Effector memory CD4-positive, alpha-beta T cell (primary cell): ENCODE data around the gene FRS2.
"Not testable (repeated sequence)": the region's sequence is repeated elsewhere in the genome, so short reads cannot be mapped to it uniquely, and the experiment has no call there.

Experiments used
- DNase-seq, 3 donors: peaks; one replicate each; pipeline ENCODE4 v3.0.0-alpha.2; 2020
- H3K27ac ChIP-seq: 2 replicates; pipeline ENCODE4 v1.7.0; 2013; ENCODE audit warnings: mild to moderate bottlenecking, low read length, moderate library complexity; ENCODE audit not compliant: insufficient read depth, poor library complexity, severe bottlenecking
- H3K27me3 ChIP-seq: replicated peaks from 2 replicates; pipeline ENCODE4 v1.7.0; 2013; ENCODE audit warnings: mild to moderate bottlenecking, low read length; ENCODE audit not compliant: insufficient read depth, control insufficient read depth, poor library complexity, severe bottlenecking
- H3K36me3 ChIP-seq: 2 replicates; pipeline ENCODE4 v1.7.0; 2013; ENCODE audit warnings: mild to moderate bottlenecking, low read length, moderate library complexity; ENCODE audit not compliant: control insufficient read depth, insufficient read depth
- H3K4me1 ChIP-seq: 2 replicates; pipeline ENCODE4 v1.7.0; 2013; ENCODE audit warnings: low read length, mild to moderate bottlenecking; ENCODE audit not compliant: control insufficient read depth, insufficient read depth, poor library complexity, severe bottlenecking
- H3K4me3 ChIP-seq: 2 replicates; pipeline ENCODE4 v1.7.0; 2013; ENCODE audit warnings: low read length, low read depth, mild to moderate bottlenecking; ENCODE audit not compliant: insufficient read depth, poor library complexity, severe bottlenecking
- H3K9me3 ChIP-seq: 2 replicates; pipeline ENCODE4 v1.7.0; 2013; ENCODE audit warnings: mild to moderate bottlenecking, low read length, moderate library complexity; ENCODE audit not compliant: control insufficient read depth

FRS2 gene

GRCh38 chr12:69437073-69437472 is 33.1 kb upstream of the FRS2 start:
- Histone ChIP-seq H3K27ac (no peak overlapping the region), H3K27me3 (no peaks in the 10 kb centered on the region), H3K4me1 (no peaks in the 10 kb centered on the region), H3K9me3 (no peaks in the 10 kb centered on the region), H3K4me3 (no peak overlapping the region), H3K36me3 (no peaks in the 10 kb centered on the region)
- no peak for DNase-seq

DNA sequence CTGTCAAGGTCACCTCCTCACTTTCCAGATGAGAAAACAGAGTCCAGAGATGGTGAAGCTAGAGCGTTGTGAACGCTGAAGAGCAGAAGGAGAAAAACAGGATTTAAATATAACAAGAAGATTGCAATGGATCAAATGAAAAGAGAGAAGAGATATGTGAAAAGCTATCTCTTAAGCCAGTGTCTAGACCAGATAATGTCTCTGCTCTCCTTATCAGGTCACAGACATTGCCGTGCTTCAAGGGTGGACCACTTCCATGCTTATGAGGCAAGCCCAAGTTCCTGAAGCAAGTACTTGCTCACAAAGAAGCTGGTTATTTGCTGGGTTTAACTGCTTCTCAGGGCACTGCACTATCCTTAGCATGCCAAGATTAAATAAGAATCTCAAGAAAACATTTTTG is 31.6 kb upstream of the FRS2 start:
- no peaks in the 10 kb centered on the region for H3K9me3 ChIP-seq
- no peak overlapping the region for H3K27ac ChIP-seq
- no peaks in the 10 kb centered on the region for H3K27me3 ChIP-seq
- H3K36me3 ChIP-seq: no peaks in the 10 kb centered on the region
- DNase-seq: no peak
- no peaks in the 10 kb centered on the region for H3K4me1 ChIP-seq
- no peak overlapping the region for H3K4me3 ChIP-seq

- no peak for DNase-seq
- Histone ChIP-seq H3K36me3 (no peaks in the 10 kb centered on the region), H3K4me1 (no peaks in the 10 kb centered on the region), H3K9me3 (no peaks in the 10 kb centered on the region), H3K27ac (no peak overlapping the region), H3K27me3 (no peaks in the 10 kb centered on the region), H3K4me3 (no peak overlapping the region)
Observed at GRCh38 chr12:69440016-69440415, 30.2 kb upstream of the FRS2 start.

DNA sequence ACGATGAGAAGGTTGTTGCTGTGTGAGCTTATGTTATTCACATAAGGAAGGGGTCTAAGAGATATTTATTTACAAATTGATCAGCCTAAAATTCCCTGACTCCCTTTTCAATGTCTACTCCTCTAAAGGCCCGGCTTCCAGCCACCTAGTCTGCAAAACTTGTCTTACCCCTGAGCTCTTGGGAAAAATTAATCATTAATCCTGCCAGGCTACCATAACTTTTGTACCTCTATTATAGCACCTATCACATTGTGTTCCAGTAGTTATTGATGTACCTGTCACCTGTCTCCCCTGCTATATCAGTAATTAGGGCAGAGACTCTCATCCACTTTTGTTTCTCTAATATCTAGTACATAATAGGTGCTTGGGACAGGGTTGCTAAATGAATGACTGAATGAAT is 29.3 kb upstream of the FRS2 start:
- Histone ChIP-seq H3K27ac (no peak overlapping the region), H3K9me3 (no peaks in the 10 kb centered on the region), H3K4me3 (no peak overlapping the region), H3K27me3 (no peaks in the 10 kb centered on the region), H3K4me1 (no peaks in the 10 kb centered on the region), H3K36me3 (no peaks in the 10 kb centered on the region)
- DNase-seq: no peak

- Histone ChIP-seq H3K36me3 (no peaks in the 10 kb centered on the region), H3K9me3 (no peaks in the 10 kb centered on the region), H3K4me1 (no peaks in the 10 kb centered on the region), H3K4me3 (no peak overlapping the region), H3K27ac (no peak overlapping the region), H3K27me3 (no peaks in the 10 kb centered on the region)
- no peak for DNase-seq
Observed at GRCh38 chr12:69442894-69443293, 27.3 kb upstream of the FRS2 start.

- H3K27ac ChIP-seq: no peak overlapping the region
- no peaks in the 10 kb centered on the region for H3K9me3 ChIP-seq
- no peak for DNase-seq
- H3K27me3 ChIP-seq: no peaks in the 10 kb centered on the region
- no peaks in the 10 kb centered on the region for H3K4me1 ChIP-seq
- no peak overlapping the region for H3K4me3 ChIP-seq
- H3K36me3 ChIP-seq: no peaks in the 10 kb centered on the region
Observed at GRCh38 chr12:69443916-69444315, 26.3 kb upstream of the FRS2 start.

DNA sequence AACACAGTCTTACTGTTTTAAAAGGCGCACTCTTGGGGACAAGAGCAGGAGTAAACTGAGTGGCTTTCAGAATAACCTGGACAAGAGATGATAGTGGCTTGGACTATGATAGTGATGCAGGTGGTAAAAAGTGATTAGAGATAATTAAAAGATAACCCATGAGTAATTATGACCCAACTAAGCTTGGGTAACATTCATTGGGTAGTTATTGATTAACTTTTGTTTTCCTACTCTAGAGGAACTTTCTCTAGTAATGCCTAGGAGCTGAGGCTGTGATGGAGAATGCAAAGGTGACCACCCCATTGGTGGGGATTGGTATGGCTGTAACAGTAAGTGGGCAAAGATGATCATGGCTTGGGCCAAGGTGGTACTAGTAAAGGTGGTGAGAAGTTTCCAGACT is 22.3 kb upstream of the FRS2 start:
- Histone ChIP-seq H3K27me3 (no peaks in the 10 kb centered on the region), H3K4me1 (no peaks in the 10 kb centered on the region), H3K4me3 (no peak overlapping the region), H3K9me3 (no peaks in the 10 kb centered on the region), H3K36me3 (no peaks in the 10 kb centered on the region), H3K27ac (no peak overlapping the region)
- no peak for DNase-seq

- DNase-seq, H3K36me3 ChIP-seq, H3K27ac ChIP-seq, H3K27me3 ChIP-seq, H3K4me1 ChIP-seq, H3K4me3 ChIP-seq, H3K9me3 ChIP-seq: not testable (repeated sequence)
Observed at GRCh38 chr12:69452598-69453132, 17.5 kb upstream of the FRS2 start.

DNA sequence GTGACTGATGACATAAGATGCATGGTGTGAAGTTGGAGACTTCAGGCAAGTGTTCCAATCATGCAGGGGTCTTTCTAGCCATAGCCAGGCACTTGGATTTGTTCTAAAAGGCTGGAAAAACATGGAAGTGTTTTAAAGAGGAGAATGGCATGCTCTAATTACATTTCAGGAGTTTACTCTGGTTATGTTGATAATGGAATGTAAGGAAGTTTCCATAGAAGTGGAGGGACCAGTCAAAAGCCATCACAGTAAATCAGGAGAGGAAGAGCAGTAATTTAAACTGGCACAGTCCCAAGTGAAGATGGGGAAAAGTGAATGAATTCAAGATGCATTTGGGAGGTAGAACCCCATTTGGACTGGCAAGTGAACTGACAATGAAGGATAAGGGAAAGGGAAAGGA is 13.9 kb upstream of the FRS2 start:
- no peaks in the 10 kb centered on the region for H3K9me3 ChIP-seq

GRCh38 chr12:69457433-69457832 is 12.8 kb upstream of the FRS2 start:
- H3K36me3 ChIP-seq: no peaks in the 10 kb centered on the region

More for the DNA sequence above, 13.9 kb upstream of the FRS2 start:
- H3K27me3 ChIP-seq: no peaks in the 10 kb centered on the region
- no peak overlapping the region for H3K4me3 ChIP-seq
- H3K4me1 ChIP-seq: no peaks in the 10 kb centered on the region
- no peak overlapping the region for H3K27ac ChIP-seq
- no peaks in the 10 kb centered on the region for H3K36me3 ChIP-seq
- no peak for DNase-seq

GRCh38 chr12:69459477-69459876 is 10.7 kb upstream of the FRS2 start:
- DNase-seq: no peak
- Histone ChIP-seq H3K27me3 (no peaks in the 10 kb centered on the region), H3K4me3 (no peak overlapping the region), H3K27ac (no peak overlapping the region), H3K4me1 (no peaks in the 10 kb centered on the region), H3K9me3 (no peaks in the 10 kb centered on the region), H3K36me3 (no peaks in the 10 kb centered on the region)

More at GRCh38 chr12:69457433-69457832, 12.8 kb upstream of the FRS2 start:
- H3K4me1 ChIP-seq: no peaks in the 10 kb centered on the region
- no peaks in the 10 kb centered on the region for H3K9me3 ChIP-seq
- no peak for DNase-seq
- no peak overlapping the region for H3K4me3 ChIP-seq
- no peak overlapping the region for H3K27ac ChIP-seq
- H3K27me3 ChIP-seq: no peaks in the 10 kb centered on the region
